GM18498 (cell line): ENCODE data around the gene AIG1.
"Not testable (repeated sequence)": the region's sequence is repeated elsewhere in the genome, so short reads cannot be mapped to it uniquely, and the experiment has no call there.

ENCODE experiments used
- ATAC-seq: cut with Tn5 transposase; IDR thresholded peaks from one replicate; pipeline ENCODE4 v1.9.1; 2021; ENCODE audit warnings: mild to moderate bottlenecking, moderate library complexity; ENCODE audit not compliant: unreplicated experiment

AIG1 gene

GRCh38 chr6:143223895-143224294, 163.2 kb downstream of the AIG1 start:
- ATAC-seq, result no peak

- ATAC-seq, result no peak
Measured at GRCh38 chr6:143224516-143224915, 163.8 kb downstream of the AIG1 start.

- no peak for ATAC-seq
Measured at GRCh38 chr6:143225929-143226328, 165.2 kb downstream of the AIG1 start.

GRCh38 chr6:143227675-143228074, 167.0 kb downstream of the AIG1 start:
- no peak for ATAC-seq

- no peak for ATAC-seq
Measured at GRCh38 chr6:143229400-143229799, 168.7 kb downstream of the AIG1 start.

GRCh38 chr6:143232849-143233248, 172.2 kb downstream of the AIG1 start:
- peak; percentile 69 for ATAC-seq

- ATAC-seq, result no peak
Measured at GRCh38 chr6:143233554-143234285, 173.0 kb downstream of the AIG1 start.

- ATAC-seq, result no peak
Measured at GRCh38 chr6:143234734-143235133, 174.0 kb downstream of the AIG1 start.

- ATAC-seq, result no peak
Measured at GRCh38 chr6:143236151-143236798, 175.6 kb downstream of the AIG1 start.

- no peak for ATAC-seq
Measured at GRCh38 chr6:143238306-143238705, 177.6 kb downstream of the AIG1 start.

- ATAC-seq, result no peak
Measured at GRCh38 chr6:143241111-143241510, 180.4 kb downstream of the AIG1 start.

GRCh38 chr6:143241911-143242310, 181.2 kb downstream of the AIG1 start:
- no peak for ATAC-seq

- ATAC-seq, result no peak
Measured at GRCh38 chr6:143243786-143244185, 183.1 kb downstream of the AIG1 start.

GRCh38 chr6:143245656-143246055, 185.0 kb downstream of the AIG1 start:
- no peak for ATAC-seq

- not testable (repeated sequence) for ATAC-seq
Measured at GRCh38 chr6:143246166-143246775, 185.6 kb downstream of the AIG1 start.

GRCh38 chr6:143247586-143247985, 186.9 kb downstream of the AIG1 start:
- no peak for ATAC-seq

GRCh38 chr6:143248359-143248758, 187.7 kb downstream of the AIG1 start:
- ATAC-seq, result no peak

GRCh38 chr6:143251288-143251687, 190.6 kb downstream of the AIG1 start:
- no peak for ATAC-seq

- no peak for ATAC-seq
Measured at GRCh38 chr6:143252961-143253360, 192.3 kb downstream of the AIG1 start.

- ATAC-seq, result no peak
Measured at GRCh38 chr6:143253586-143253985, 192.9 kb downstream of the AIG1 start.

GRCh38 chr6:143258945-143259344, 198.3 kb downstream of the AIG1 start:
- ATAC-seq, result no peak

GRCh38 chr6:143260857-143261256, 200.2 kb downstream of the AIG1 start:
- no peak for ATAC-seq
